HepG2 (cell line): ENCODE data around the gene SORL1-AS1.

Experiments used
- AFF4 ChIP-seq: sonication (generic); formaldehyde crosslinking; IDR thresholded peaks from 2 replicates; pipeline ENCODE4 v1.4.0; 2020; ENCODE audit warnings: missing genetic modification reagents
- ATRX ChIP-seq: sonication (generic); formaldehyde crosslinking; IDR thresholded peaks from 2 replicates; pipeline ENCODE4 v1.4.0; 2020; ENCODE audit warnings: missing genetic modification reagents, borderline replicate concordance
- BCLAF1 ChIP-seq: fragments of 450-650 bp; IDR thresholded peaks from 2 replicates; pipeline ENCODE4 v1.6.1; 2017; ENCODE audit warnings: mild to moderate bottlenecking
- DPF2 ChIP-seq: sonication (generic); formaldehyde crosslinking; IDR thresholded peaks from 2 replicates; pipeline ENCODE4 v1.4.0; 2020; ENCODE audit warnings: mild to moderate bottlenecking, low read depth, missing genetic modification reagents, borderline replicate concordance
- ETS1 ChIP-seq: sonication (generic); formaldehyde crosslinking; IDR thresholded peaks from 2 replicates; pipeline ENCODE4 v1.4.0; 2020; ENCODE audit warnings: missing genetic modification reagents
- RBM39 ChIP-seq: fragments of 200-400 bp; formaldehyde crosslinking; IDR thresholded peaks from one replicate; pipeline ENCODE4 v1.6.1; 2018; ENCODE audit warnings: antibody characterized with exemption, mild to moderate bottlenecking, low read depth, low read length; ENCODE audit not compliant: poor library complexity, severe bottlenecking
- REPIN1 ChIP-seq: sonication (generic); formaldehyde crosslinking; IDR thresholded peaks from 2 replicates; pipeline ENCODE4 v1.8.0; 2022; ENCODE audit warnings: missing genetic modification reagents, low read depth, mild to moderate bottlenecking, borderline replicate concordance
- REXO4 ChIP-seq: sonication (generic); formaldehyde crosslinking; IDR thresholded peaks from 2 replicates; pipeline ENCODE4 v1.8.0; 2022; ENCODE audit warnings: missing genetic modification reagents, mild to moderate bottlenecking, borderline replicate concordance
- SP140L ChIP-seq: sonication (generic); formaldehyde crosslinking; IDR thresholded peaks from 2 replicates; pipeline ENCODE4 v1.4.0; 2020; ENCODE audit warnings: missing genetic modification reagents, borderline replicate concordance
- THAP11 ChIP-seq: IDR thresholded peaks from 2 replicates; pipeline ENCODE4 v1.6.1; 2016; ENCODE audit warnings: missing biosample characterization, missing genetic modification reagents
- TRIM24 ChIP-seq: sonication (generic); formaldehyde crosslinking; IDR thresholded peaks from 2 replicates; pipeline ENCODE4 v1.8.0; 2022; ENCODE audit warnings: mild to moderate bottlenecking, missing genetic modification reagents
- ZBTB44 ChIP-seq: sonication (generic); formaldehyde crosslinking; IDR thresholded peaks from 2 replicates; pipeline ENCODE4 v1.4.0; 2020; ENCODE audit warnings: missing genetic modification reagents
- ZNF180 ChIP-seq: sonication (generic); formaldehyde crosslinking; IDR thresholded peaks from 2 replicates; pipeline ENCODE4 v1.4.0; 2020; ENCODE audit warnings: low read depth, missing genetic modification reagents, borderline replicate concordance
- ZNF235 ChIP-seq: sonication (generic); formaldehyde crosslinking; IDR thresholded peaks from 2 replicates; pipeline ENCODE4 v1.8.1; 2023; ENCODE audit warnings: mild to moderate bottlenecking, missing genetic modification reagents, borderline replicate concordance
- ZNF251 ChIP-seq: sonication (generic); formaldehyde crosslinking; IDR thresholded peaks from 2 replicates; pipeline ENCODE4 v1.9.0; 2021; ENCODE audit warnings: mild to moderate bottlenecking, missing genetic modification reagents
- ZNF446 ChIP-seq: sonication (generic); formaldehyde crosslinking; IDR thresholded peaks from 2 replicates; pipeline ENCODE4 v1.5.0; 2020; ENCODE audit warnings: mild to moderate bottlenecking, missing genetic modification reagents
- ZNF614 ChIP-seq: IDR thresholded peaks from 2 replicates; pipeline ENCODE4 v1.6.1; 2018; ENCODE audit warnings: missing biosample characterization, missing genetic modification reagents, inconsistent platforms, borderline replicate concordance
- ZNF775 ChIP-seq: sonication (generic); formaldehyde crosslinking; IDR thresholded peaks from 2 replicates; pipeline ENCODE4 v1.4.0; 2020; ENCODE audit warnings: missing genetic modification reagents, mild to moderate bottlenecking, moderate library complexity, borderline replicate concordance
- ZNF891 ChIP-seq: sonication (generic); formaldehyde crosslinking; IDR thresholded peaks from 2 replicates; pipeline ENCODE4 v1.5.0; 2020; ENCODE audit warnings: mild to moderate bottlenecking, missing genetic modification reagents
- ZSCAN29 ChIP-seq: sonication (generic); formaldehyde crosslinking; conservative IDR thresholded peaks from 2 replicates; pipeline ENCODE4 v1.4.0; 2020; ENCODE audit warnings: mild to moderate bottlenecking, missing genetic modification reagents

The SORL1-AS1 gene

GRCh38 chr11:121459413-121460017 is 6.7 kb upstream of the SORL1-AS1 start (continued):
- TF ChIP-seq ZBTB44 (peak; percentile 62; the same call in 1 of the 2 replicates), RBM39 (no peak), SP140L (CRISPR knock-in tag) (0 out of 2 replicates have a peak, but pooled peaks have one; percentile 72), TRIM24 (no peak), ETS1 (CRISPR knock-in tag) (no peak), ZNF446 (CRISPR knock-in tag) (no peak), ZSCAN29 (CRISPR knock-in tag) (peak; percentile 93), DPF2 (CRISPR knock-in tag) (peak; percentile 98), ZNF180 (no peak), BCLAF1 (no peak), ATRX (CRISPR knock-in tag) (no peak; the same call in 1 of the 2 replicates), REXO4 (CRISPR knock-in tag) (no peak), AFF4 (CRISPR knock-in tag) (no peak), THAP11 (CRISPR knock-in tag) (peak; percentile 82), ZNF251 (CRISPR knock-in tag) (no peak), ZNF614 (CRISPR knock-in tag) (peak; percentile 99), REPIN1 (CRISPR knock-in tag) (peak; percentile 97), ZNF235 (CRISPR knock-in tag) (no peak), ZNF891 (peak; percentile 88), ZNF775 (CRISPR knock-in tag) (peak; percentile 87; the same call in 1 of the 2 replicates)
